PC-3 (cell line): ENCODE data around the gene AKAIN1. TPM values are rescaled to one million over a fixed set of nuclear protein-coding genes. Genes with fewer than 3 reads are reported as not detected.

ENCODE experiments used
- ATAC-seq: fragments of 200-7000 bp; cut with Tn5 transposase; 2 replicates; pipeline ENCODE4 v1.9.1; 2020; ENCODE audit warnings: mild to moderate bottlenecking, moderate library complexity
- BruUV-seq: library from RNA; stranded (reverse); fragments of 400-500 nt; replicated peaks from 2 replicates; lab custom pipeline; 2021; lab: Mats Ljungman, UMichigan
- CTCF ChIA-PET: fragments of 300-600 bp; sonication (Branson Sonifier 250); formaldehyde crosslinking; loops from one replicate; lab custom pipeline; 2022; ENCODE audit warnings: antibody characterized with exemption; lab: Charles Lee
- POLR2A ChIA-PET: fragments of 300-600 bp; sonication (Branson Sonifier 250); formaldehyde crosslinking; loops from one replicate; lab custom pipeline; 2022; ENCODE audit warnings: antibody characterized with exemption; ENCODE audit not compliant: unreplicated experiment; lab: Charles Lee
- DNase-seq: peaks from one replicate; pipeline ENCODE4 v3.0.0-alpha.2; 2015
- H2AFZ ChIP-seq: fragments of 300-600 bp; sonication (generic); 2 replicates; pipeline ENCODE4 v1.6.0; 2016; ENCODE audit warnings: antibody characterized with exemption, low read length
- H3F3A ChIP-seq: fragments of 300-600 bp; sonication (generic); one replicate; pipeline ENCODE4 v1.6.0; 2017; ENCODE audit warnings: antibody characterized with exemption, low read length, control low read depth, mild to moderate bottlenecking; ENCODE audit not compliant: unreplicated experiment
- H3K27ac ChIP-seq: fragments of 300-600 bp; sonication (generic); 2 replicates; pipeline ENCODE4 v1.5.1; 2016; ENCODE audit warnings: mild to moderate bottlenecking, low read length
- H3K27me3 ChIP-seq: fragments of 300-600 bp; sonication (generic); 2 replicates; pipeline ENCODE4 v1.6.1; 2016; ENCODE audit warnings: low read length, mixed read lengths
- H3K36me3 ChIP-seq: fragments of 300-600 bp; sonication (generic); 2 replicates; pipeline ENCODE4 v1.6.1; 2016; ENCODE audit warnings: low read depth, mixed run types, low read length, mixed read lengths
- H3K4me1 ChIP-seq: fragments of 300-600 bp; sonication (generic); 2 replicates; pipeline ENCODE4 v1.5.1; 2016; ENCODE audit warnings: low read length; ENCODE audit not compliant: insufficient read depth
- H3K4me2 ChIP-seq: fragments of 300-600 bp; sonication (generic); 2 replicates; pipeline ENCODE4 v1.6.0; 2016; ENCODE audit warnings: low read length
- H3K4me3 ChIP-seq: fragments of 300-600 bp; sonication (generic); 2 replicates; pipeline ENCODE4 v1.5.1; 2016; ENCODE audit warnings: mild to moderate bottlenecking, low read length, mixed read lengths
- H3K79me2 ChIP-seq: fragments of 300-600 bp; sonication (generic); 2 replicates; pipeline ENCODE4 v1.6.1; 2017; ENCODE audit warnings: low read length, mixed read lengths
- H3K9ac ChIP-seq: fragments of 300-600 bp; sonication (generic); 2 replicates; pipeline ENCODE4 v1.6.0; 2016; ENCODE audit warnings: mild to moderate bottlenecking, low read length
- H3K9me2 ChIP-seq: fragments of 300-600 bp; sonication (generic); replicated peaks from 2 replicates; pipeline ENCODE4 v1.6.1; 2016; ENCODE audit warnings: mixed run types, low read length, mixed read lengths
- H3K9me3 ChIP-seq: fragments of 300-600 bp; sonication (generic); 2 replicates; pipeline ENCODE4 v1.6.1; 2016; ENCODE audit warnings: low read length, mixed read lengths
- H4K20me1 ChIP-seq: fragments of 300-600 bp; sonication (generic); 2 replicates; pipeline ENCODE4 v1.6.1; 2016; ENCODE audit warnings: low read length, mixed read lengths
- EZH2 ChIP-seq: fragments of 300-600 bp; sonication (generic); IDR thresholded peaks from one replicate; pipeline ENCODE4 v1.6.1; 2017; ENCODE audit warnings: antibody characterized with exemption, mild to moderate bottlenecking, low read length; ENCODE audit not compliant: unreplicated experiment
- EZH2phosphoT487 ChIP-seq: fragments of 300-600 bp; sonication (generic); IDR thresholded peaks from 2 replicates; pipeline ENCODE4 v1.6.1; 2018; ENCODE audit warnings: mild to moderate bottlenecking, antibody characterized with exemption, low read length, borderline replicate concordance
- intact Hi-C: fragments of 100-400 bp; cut with micrococcal nuclease; formaldehyde crosslinking; loops from 2 replicates; pipeline ENCODE4 v1.9.0; 2023
- total RNA-seq: library from RNA; depleted of rRNA; stranded (reverse); fragments of >200 nt; gene quantifications from 2 replicates; pipeline ENCODE4 v1.2.3, GENCODE V29; 2014
- TF ChIP-seq, protein P1 (sequence below): fragments of 300-600 bp; sonication (generic); conservative IDR thresholded peaks from 2 replicates; pipeline ENCODE4 v1.5.1; 2017; ENCODE audit warnings: antibody characterized with exemption, low read depth, mild to moderate bottlenecking, low read length

AKAIN1 gene
- total RNA-seq, 1 experiment from 2014 or later, result not detected

- H2AFZ ChIP-seq, result no peak overlapping the region
- ChIA-PET CTCF (no interaction called here), POLR2A (no interaction called here)
- ATAC-seq, result no peak
- no peak overlapping the region for H3K4me3 ChIP-seq
- H3K9me2 ChIP-seq, result no peaks in the 10 kb centered on the region
- H3K79me2 ChIP-seq, result no peaks in the 10 kb centered on the region
- no peak overlapping the region for H3K27ac ChIP-seq
- H4K20me1 ChIP-seq, result no peaks in the 10 kb centered on the region
- DNase-seq, result no peak
- H3F3A ChIP-seq, result no peaks in the 10 kb centered on the region
- no peak overlapping the region for H3K9ac ChIP-seq
- intact Hi-C loops, result no loop called here
- BruUV-seq, result no TSS peak
- no peaks in the 10 kb centered on the region for H3K27me3 ChIP-seq
- no peaks in the 10 kb centered on the region for H3K36me3 ChIP-seq
- H3K9me3 ChIP-seq, result no peaks in the 10 kb centered on the region
- no peak overlapping the region for H3K4me2 ChIP-seq
- no peaks in the 10 kb centered on the region for H3K4me1 ChIP-seq
- no peak for TF ChIP-seq EZH2
- TF ChIP-seq, protein P1, sequence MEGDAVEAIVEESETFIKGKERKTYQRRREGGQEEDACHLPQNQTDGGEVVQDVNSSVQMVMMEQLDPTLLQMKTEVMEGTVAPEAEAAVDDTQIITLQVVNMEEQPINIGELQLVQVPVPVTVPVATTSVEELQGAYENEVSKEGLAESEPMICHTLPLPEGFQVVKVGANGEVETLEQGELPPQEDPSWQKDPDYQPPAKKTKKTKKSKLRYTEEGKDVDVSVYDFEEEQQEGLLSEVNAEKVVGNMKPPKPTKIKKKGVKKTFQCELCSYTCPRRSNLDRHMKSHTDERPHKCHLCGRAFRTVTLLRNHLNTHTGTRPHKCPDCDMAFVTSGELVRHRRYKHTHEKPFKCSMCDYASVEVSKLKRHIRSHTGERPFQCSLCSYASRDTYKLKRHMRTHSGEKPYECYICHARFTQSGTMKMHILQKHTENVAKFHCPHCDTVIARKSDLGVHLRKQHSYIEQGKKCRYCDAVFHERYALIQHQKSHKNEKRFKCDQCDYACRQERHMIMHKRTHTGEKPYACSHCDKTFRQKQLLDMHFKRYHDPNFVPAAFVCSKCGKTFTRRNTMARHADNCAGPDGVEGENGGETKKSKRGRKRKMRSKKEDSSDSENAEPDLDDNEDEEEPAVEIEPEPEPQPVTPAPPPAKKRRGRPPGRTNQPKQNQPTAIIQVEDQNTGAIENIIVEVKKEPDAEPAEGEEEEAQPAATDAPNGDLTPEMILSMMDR, result no peak
- TF ChIP-seq EZH2phosphoT487, result no peak
Observed at GRCh38 chr18:5110266-5110665, 86.8 kb downstream of the AKAIN1 start.

DNA sequence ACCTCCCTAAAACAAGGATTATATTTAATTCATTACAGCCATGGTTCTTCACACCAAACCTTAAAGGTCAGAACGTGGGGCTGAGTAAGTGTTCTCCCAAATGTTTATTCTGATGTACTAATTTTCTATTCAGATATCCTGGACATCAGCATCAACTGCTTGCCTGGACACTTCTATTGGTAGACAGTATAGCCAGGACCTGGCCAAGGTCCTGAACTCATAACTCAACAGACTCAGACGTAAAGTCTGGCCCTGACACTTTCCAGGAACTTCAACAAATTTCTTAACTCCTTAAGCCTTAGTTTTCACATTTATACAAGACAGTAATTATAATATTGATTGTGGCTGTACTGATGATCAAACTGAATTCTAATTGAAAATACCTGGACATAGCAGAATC lies 89.1 kb downstream of the AKAIN1 start:
- Histone ChIP-seq H3K9me2 (no peaks in the 10 kb centered on the region), H3K4me1 (no peaks in the 10 kb centered on the region), H3K9ac (no peak overlapping the region), H3K27me3 (no peaks in the 10 kb centered on the region), H3K27ac (no peak overlapping the region), H3K9me3 (no peaks in the 10 kb centered on the region), H3K4me3 (no peak overlapping the region), H3K4me2 (no peak overlapping the region), H3K36me3 (no peaks in the 10 kb centered on the region), H3F3A (no peaks in the 10 kb centered on the region), H2AFZ (no peak overlapping the region), H3K79me2 (no peaks in the 10 kb centered on the region), H4K20me1 (no peaks in the 10 kb centered on the region)
- ChIA-PET CTCF (no interaction called here), POLR2A (no interaction called here)
- intact Hi-C loops, result loop anchor here (10.0 kb wide), 1 partner anchor 437 kb away; the partner anchor contains the start of gene EPB41L3
- no peak for TF ChIP-seq EZH2
- TF ChIP-seq, protein P1, result no peak
- no peak for TF ChIP-seq EZH2phosphoT487
- no TSS peak for BruUV-seq
- DNase-seq, result peak; percentile 4
- no peak for ATAC-seq

- no peaks in the 10 kb centered on the region for H3K79me2 ChIP-seq
- no peak overlapping the region for H3K9ac ChIP-seq
- H3K4me1 ChIP-seq, result no peaks in the 10 kb centered on the region
- peak; percentile 38; the same call in 1 of the 2 replicates for ATAC-seq
- peak; percentile 4 for DNase-seq
- H3K27ac ChIP-seq, result no peak overlapping the region
- no peak overlapping the region for H3K4me2 ChIP-seq
- CTCF ChIA-PET, result no interaction called here
- no peaks in the 10 kb centered on the region for H4K20me1 ChIP-seq
- H3F3A ChIP-seq, result no peaks in the 10 kb centered on the region
- H3K27me3 ChIP-seq, result no peaks in the 10 kb centered on the region
- no peaks in the 10 kb centered on the region for H3K9me2 ChIP-seq
- no TSS peak for BruUV-seq
- intact Hi-C loops, result loop anchor here (10.0 kb wide), 1 partner anchor 438 kb away; the partner anchor contains the start of gene EPB41L3
- H2AFZ ChIP-seq, result no peak overlapping the region
- no peak overlapping the region for H3K4me3 ChIP-seq
- no peaks in the 10 kb centered on the region for H3K36me3 ChIP-seq
- TF ChIP-seq, protein P1, result peak; percentile 55
- no peak for TF ChIP-seq EZH2
- no peaks in the 10 kb centered on the region for H3K9me3 ChIP-seq
- POLR2A ChIA-PET, result no interaction called here
Observed at GRCh38 chr18:5106730-5107129, 90.3 kb downstream of the AKAIN1 start.
